ENCODE measurements around the gene C10orf95. TPM values are rescaled to one million over a fixed set of nuclear protein-coding genes. Genes with fewer than 3 reads are reported as not detected.

C10orf95 gene
- total and polyA plus RNA-seq, 10 of the 15 experiments (the other 5 are each of a cell fraction or from before 2014, with no cell fraction given), result 0.06 to 1.1 (median 0.31) TPM

GRCh38 chr10:102401735-102402511, 49.4 kb downstream of the C10orf95 start:
- Histone ChIP-seq H2AFZ (ENCODE audit: control insufficient read depth, low read depth, low read length) (no peak overlapping the region), H3K4me3 (no peak overlapping the region), H3K27me3 (replicated peaks in 1 of 2; ENCODE audit: control insufficient read depth in 2 of 2, insufficient read depth in 2 of 2, low read length in 1 of 2) (no peaks in the 10 kb centered on the region), H3K4me2 (ENCODE audit: control insufficient read depth, insufficient read depth) (no peak overlapping the region), H4K20me1 (ENCODE audit: control insufficient read depth, insufficient read depth) (peaks cover 4% of the 10 kb centered on the region; the same call in 1 of the 2 replicates), H3K36me3 (ENCODE audit: control insufficient read depth in 2 of 2, insufficient read depth in 2 of 2, low read length in 1 of 2) (peaks cover 19 to 38% of the 10 kb centered on the region in 2 experiments), H3K27ac (ENCODE audit: control insufficient read depth, insufficient read depth) (no peak overlapping the region), H3K79me2 (ENCODE audit: control insufficient read depth, insufficient read depth, low read length) (peaks cover 32% of the 10 kb centered on the region), H3K9ac (ENCODE audit: control insufficient read depth, insufficient read depth, low read length) (no peak overlapping the region), H3K9me3 (replicated peaks; ENCODE audit: control insufficient read depth, insufficient read depth, low read length) (no peaks in the 10 kb centered on the region), H3K4me1 (ENCODE audit: control insufficient read depth, insufficient read depth, low read length) (peaks cover 13% of the 10 kb centered on the region)
- no peak for TF ChIP-seq MEF2A (IDR thresholded peaks at IDR 0.05; ENCODE audit: insufficient read depth, low read depth, low read length)
- peak; percentile 7; the same call in 1 of the 2 replicates for TF ChIP-seq POLR2A (IDR thresholded peaks at IDR 0.05; ENCODE audit: low read depth, low read length)
- no peak for ATAC-seq
- POLR2A ChIA-PET, result interaction anchor here (0.7 kb wide), 1 partner anchor 52 kb away, joined by 3 read pairs; no protein-coding TSS in a partner anchor
- SMC1A ChIA-PET (ENCODE audit: uncharacterized antibody, unreplicated experiment), result interaction anchor here (1.3 to 2.2 kb wide), 2 partner anchors 172 to 182 kb away, joined by 3 to 4 read pairs; no protein-coding TSS in a partner anchor
- CTCF ChIA-PET, result interaction anchor here (2.8 to 12.1 kb wide), 3 partner anchors 17 to 171 kb away, joined by 10 to 69 read pairs (median 11); no protein-coding TSS in a partner anchor
- intact Hi-C loops (cut with micrococcal nuclease; ENCODE audit: unreplicated experiment) (no loop called here), in situ Hi-C loops (cut with MboI) (no loop called here)
- RAD21 ChIA-PET (ENCODE audit: unreplicated experiment), result no interaction called here
- no peak for FAIRE-seq
- WGBS (ENCODE audit: insufficient coverage, insufficient replicate concordance, low lambda C conversion rate, missing lambda C conversion rate), result 74% methylated on average over 18 of the region's 18 CpGs
- DNase-seq (ENCODE audit: low read depth, low spot score), result no peak
- no TSS peak for BruUV-seq (replicated peaks)

- no peak for FAIRE-seq
Observed at GRCh38 chr10:102401342-102401654, 50.0 kb downstream of the C10orf95 start.

More at GRCh38 chr10:102401342-102401654, 50.0 kb downstream of the C10orf95 start:
- Histone ChIP-seq H3K27me3 (replicated peaks in 1 of 2; ENCODE audit: control insufficient read depth in 2 of 2, insufficient read depth in 2 of 2, low read length in 1 of 2) (no peaks in the 10 kb centered on the region), H3K4me2 (ENCODE audit: control insufficient read depth, insufficient read depth) (no peak overlapping the region), H3K9ac (ENCODE audit: control insufficient read depth, insufficient read depth, low read length) (no peak overlapping the region), H3K36me3 (ENCODE audit: control insufficient read depth in 2 of 2, insufficient read depth in 2 of 2, low read length in 1 of 2) (peaks cover 20 to 41% of the 10 kb centered on the region in 2 experiments), H4K20me1 (ENCODE audit: control insufficient read depth, insufficient read depth) (peaks cover 4% of the 10 kb centered on the region; the same call in 1 of the 2 replicates), H2AFZ (ENCODE audit: control insufficient read depth, low read depth, low read length) (no peak overlapping the region), H3K4me3 (no peak overlapping the region), H3K4me1 (ENCODE audit: control insufficient read depth, insufficient read depth, low read length) (peaks cover 19% of the 10 kb centered on the region), H3K27ac (ENCODE audit: control insufficient read depth, insufficient read depth) (no peak overlapping the region), H3K9me3 (replicated peaks; ENCODE audit: control insufficient read depth, insufficient read depth, low read length) (no peaks in the 10 kb centered on the region; the same call in 2 of the 3 replicates), H3K79me2 (ENCODE audit: control insufficient read depth, insufficient read depth, low read length) (peaks cover 38% of the 10 kb centered on the region)
- TF ChIP-seq IRF4 (IDR thresholded peaks at IDR 0.05; ENCODE audit: low read depth, low read length), result no peak
- 0 out of 2 replicates have a peak, but pooled peaks have one; percentile 5 for TF ChIP-seq POLR2AphosphoS5 (IDR thresholded peaks at IDR 0.05; ENCODE audit: low read length)
- TF ChIP-seq CUX1 (IDR thresholded peaks at IDR 0.05; ENCODE audit: insufficient replicate concordance, low read depth, low read length), result no peak
- ChIA-PET POLR2A (no interaction called here), CTCF (interaction anchor here (12.1 kb wide), 1 partner anchor 170 kb away, joined by 69 read pairs; no protein-coding TSS in a partner anchor), SMC1A (ENCODE audit: uncharacterized antibody, unreplicated experiment) (interaction anchor here (1.3 kb wide), 1 partner anchor 171 kb away, joined by 3 read pairs; no protein-coding TSS in a partner anchor), RAD21 (ENCODE audit: unreplicated experiment) (no interaction called here)
- no peak for DNase-seq (ENCODE audit: low read depth, low spot score)
- in situ Hi-C loops (cut with MboI), result no loop called here
- ATAC-seq, result no peak
- intact Hi-C loops (cut with micrococcal nuclease; ENCODE audit: unreplicated experiment), result no loop called here
- WGBS (ENCODE audit: insufficient coverage, insufficient replicate concordance, low lambda C conversion rate, missing lambda C conversion rate), result 85% methylated on average over 8 of the region's 8 CpGs
- no TSS peak for BruUV-seq (replicated peaks)
